K562 (cell line): ENCODE data around the gene C1orf50. TPM values are rescaled to one million over a fixed set of nuclear protein-coding genes. Genes with fewer than 3 reads are reported as not detected.

Source experiments
- ARID3B ChIP-seq: fragments of 250-450 bp; sonication (Bioruptor Pico); IDR thresholded peaks from 2 replicates; pipeline ENCODE4 v1.4.0; 2020; ENCODE audit warnings: borderline replicate concordance
- BRD9 ChIP-seq: fragments of 450-650 bp; IDR thresholded peaks from 2 replicates; pipeline ENCODE4 v1.6.1; 2018; ENCODE audit warnings: low read depth; ENCODE audit not compliant: partially characterized antibody
- E2F1 ChIP-seq: sonication (generic); formaldehyde crosslinking; IDR thresholded peaks from 2 replicates; pipeline ENCODE4 v1.8.1; 2023; ENCODE audit warnings: mild to moderate bottlenecking, missing genetic modification reagents, moderate library complexity
- EGR1 ChIP-seq: fragments of 450-650 bp; conservative IDR thresholded peaks from 2 replicates; pipeline ENCODE4 v1.6.1; 2017; ENCODE audit warnings: mild to moderate bottlenecking
- FOXK1 ChIP-seq: sonication (generic); formaldehyde crosslinking; IDR thresholded peaks from 2 replicates; pipeline ENCODE4 v1.8.0; 2022; ENCODE audit warnings: missing genetic modification reagents, mild to moderate bottlenecking, borderline replicate concordance
- POLR2A ChIP-seq: fragments of 450-650 bp; conservative IDR thresholded peaks from 2 replicates; pipeline ENCODE4 v1.6.1; 2016
- RAD21 ChIP-seq, 2 experiments: fragments of 250-450 bp in 1 of 2; fragments of 450-650 bp in 1 of 2; sonication (Bioruptor Pico) in 1 of 2; formaldehyde crosslinking in 1 of 2; IDR thresholded peaks in 1 of 2; conservative IDR thresholded peaks in 1 of 2; 2 replicates each; pipeline versions ENCODE4 v1.4.0 to v1.8.0; 2020 to 2022; ENCODE audit warnings: mild to moderate bottlenecking in 2 of 2, moderate library complexity in 1 of 2
- REST ChIP-seq, 2 experiments: fragments of 450-650 bp; formaldehyde crosslinking in 1 of 2; IDR thresholded peaks; 2 replicates each; pipeline versions ENCODE4 v1.4.0 to v1.6.1; 2014 to 2020; ENCODE audit warnings: mild to moderate bottlenecking in 2 of 2, borderline replicate concordance in 1 of 2, low read depth in 1 of 2
- SMC3 ChIP-seq: conservative IDR thresholded peaks from 2 replicates; pipeline ENCODE4 v1.6.1; 2011; ENCODE audit warnings: low read depth, low read length, improper control_type of control experiment; ENCODE audit not compliant: insufficient read depth
- ZEB2 ChIP-seq: fragments of 450-650 bp; IDR thresholded peaks from 2 replicates; pipeline ENCODE4 v1.6.1; 2016
- ZNF253 ChIP-seq: fragments of 250-450 bp; sonication (Bioruptor Pico); conservative IDR thresholded peaks from 2 replicates; pipeline ENCODE4 v1.6.1; 2021; ENCODE audit warnings: mild to moderate bottlenecking
- ZNF41 ChIP-seq: fragments of 250-450 bp; sonication (Bioruptor Pico); conservative IDR thresholded peaks from 2 replicates; pipeline ENCODE4 v1.4.0; 2020; ENCODE audit warnings: mild to moderate bottlenecking
- ZNF695 ChIP-seq: fragments of 450-650 bp; formaldehyde crosslinking; IDR thresholded peaks from 2 replicates; pipeline ENCODE4 v1.4.0; 2020; ENCODE audit warnings: mild to moderate bottlenecking, moderate library complexity
- ZNF77 ChIP-seq: fragments of 250-450 bp; sonication (Bioruptor Pico); IDR thresholded peaks from 2 replicates; pipeline ENCODE4 v1.5.0; 2020
- ZZZ3 ChIP-seq: fragments of 450-650 bp; IDR thresholded peaks from 2 replicates; pipeline ENCODE4 v1.6.1; 2016; ENCODE audit warnings: antibody characterized with exemption, mild to moderate bottlenecking, moderate library complexity
- polyA plus RNA-seq, 8 experiments: library from polyadenylated mRNA; depleted of rRNA in 4 of 8; stranded (reverse) in 5 of 8; unstranded in 3 of 8; fragments of >200 nt; fragmentation: Nextera tagmentation in 2 of 8; fragmentation: Illumina TruSeq in 1 of 8; extraction: Ambion mirVana in 2 of 8; extraction: Trizol in 1 of 8; gene quantifications; 2 replicates each; pipeline versions ENCODE4 v1.2.1 to v1.2.3, GENCODE V29; 2011 to 2014; ENCODE audit warnings: inconsistent platforms in 1 of 8, missing spikeins in 1 of 8
- total RNA-seq, 7 experiments: library from RNA; depleted of rRNA in 6 of 7; stranded (reverse); fragments of >200 nt in 6 of 7; fragmentation: Illumina TruSeq in 2 of 7; extraction: Trizol in 2 of 7; gene quantifications; 2 replicates each; pipeline versions ENCODE4 v1.2.1 to v1.2.3, GENCODE V29; 2011 to 2021; ENCODE audit warnings: low replicate concordance in 1 of 7

C1orf50 gene
- total and polyA plus RNA-seq, 9 of the 15 experiments (the other 6 are each of a cell fraction or from before 2014, with no cell fraction given) = 0.55 to 13.9 (median 5.2) TPM

- TF ChIP-seq REST (IDR thresholded peaks at IDR 0.05; ENCODE audit: borderline replicate concordance) (peak; percentile 41; the same call in 1 of the 2 replicates), REST (CRISPR knock-in tag; IDR thresholded peaks at IDR 0.05; ENCODE audit: low read depth) (no peak), SMC3 (peak; percentile 65), POLR2A (no peak), ZNF77 (no peak), ZNF41 (CRISPR knock-in tag) (no peak), ZZZ3 (no peak), RAD21 (CRISPR knock-in tag; conservative IDR thresholded peaks at IDR 0.05 in 1 of 2, IDR thresholded peaks at IDR 0.05 in 1 of 2) (peak; percentile 44 to 71), EGR1 (no peak), ARID3B (no peak), ZNF695 (no peak), E2F1 (CRISPR knock-in tag) (no peak), ZEB2 (no peak), FOXK1 (no peak), ZNF253 (CRISPR knock-in tag) (no peak), BRD9 (no peak)
Observed at GRCh38 chr1:42756956-42757891, 9.8 kb upstream of the C1orf50 start (continued).
